22Rv1 (cell line): ENCODE results near the gene GPR142.

Experiments used
- ZFX ChIP-seq: fragments of 450-650 bp; IDR thresholded peaks from 2 replicates; pipeline ENCODE4 v1.6.1; 2017; ENCODE audit warnings: antibody characterized with exemption, borderline replicate concordance
- TF ChIP-seq, protein P1 (sequence below): fragments of 450-650 bp; IDR thresholded peaks from 2 replicates; pipeline ENCODE4 v1.5.1; 2017; ENCODE audit warnings: mild to moderate bottlenecking

DNA sequence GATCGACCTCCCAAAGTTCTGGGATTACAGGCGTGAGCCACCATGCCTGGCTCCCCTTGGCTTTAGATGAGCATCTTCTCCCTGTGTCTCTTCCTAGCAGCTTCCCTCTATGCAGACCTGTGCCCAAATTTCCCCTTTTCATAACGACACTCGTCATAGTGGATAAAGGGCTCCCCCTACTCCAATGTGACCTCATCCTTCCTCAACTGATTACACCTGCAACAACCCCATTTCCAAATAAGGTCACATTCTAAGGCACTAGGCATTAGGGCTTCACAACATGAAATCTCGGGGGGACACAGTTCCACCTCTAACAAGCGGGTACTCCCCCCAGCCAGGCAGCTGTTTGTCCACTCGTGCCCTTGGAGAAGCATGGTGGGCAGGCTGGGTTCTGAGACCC lies 31.0 kb upstream of the GPR142 start:
- TF ChIP-seq, protein P1, sequence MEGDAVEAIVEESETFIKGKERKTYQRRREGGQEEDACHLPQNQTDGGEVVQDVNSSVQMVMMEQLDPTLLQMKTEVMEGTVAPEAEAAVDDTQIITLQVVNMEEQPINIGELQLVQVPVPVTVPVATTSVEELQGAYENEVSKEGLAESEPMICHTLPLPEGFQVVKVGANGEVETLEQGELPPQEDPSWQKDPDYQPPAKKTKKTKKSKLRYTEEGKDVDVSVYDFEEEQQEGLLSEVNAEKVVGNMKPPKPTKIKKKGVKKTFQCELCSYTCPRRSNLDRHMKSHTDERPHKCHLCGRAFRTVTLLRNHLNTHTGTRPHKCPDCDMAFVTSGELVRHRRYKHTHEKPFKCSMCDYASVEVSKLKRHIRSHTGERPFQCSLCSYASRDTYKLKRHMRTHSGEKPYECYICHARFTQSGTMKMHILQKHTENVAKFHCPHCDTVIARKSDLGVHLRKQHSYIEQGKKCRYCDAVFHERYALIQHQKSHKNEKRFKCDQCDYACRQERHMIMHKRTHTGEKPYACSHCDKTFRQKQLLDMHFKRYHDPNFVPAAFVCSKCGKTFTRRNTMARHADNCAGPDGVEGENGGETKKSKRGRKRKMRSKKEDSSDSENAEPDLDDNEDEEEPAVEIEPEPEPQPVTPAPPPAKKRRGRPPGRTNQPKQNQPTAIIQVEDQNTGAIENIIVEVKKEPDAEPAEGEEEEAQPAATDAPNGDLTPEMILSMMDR, result no peak
- no peak for TF ChIP-seq ZFX
